Activated naive CD4-positive, alpha-beta T cell treated with anti-CD3 and anti-CD28 coated beads, Interleukin-2, amount 50 U/mL, for 16 hours (primary cell): ENCODE results near the gene STIMATE.

Source experiments
- DNase-seq: peaks from one replicate; pipeline ENCODE4 v3.0.0-alpha.2; 2020

The STIMATE gene

GRCh38 chr3:52893723-52894122, 3.6 kb downstream of the STIMATE start:
- no peak for DNase-seq

- DNase-seq: no peak
Observed at GRCh38 chr3:52892625-52893311, 4.6 kb downstream of the STIMATE start.

GRCh38 chr3:52892290-52892624, 5.1 kb downstream of the STIMATE start:
- DNase-seq: no peak

GRCh38 chr3:52891615-52892081, 5.7 kb downstream of the STIMATE start:
- DNase-seq: no peak

GRCh38 chr3:52891164-52891563, 6.2 kb downstream of the STIMATE start:
- no peak for DNase-seq

- no peak for DNase-seq
Observed at GRCh38 chr3:52890735-52891134, 6.6 kb downstream of the STIMATE start.

- DNase-seq: no peak
Observed at GRCh38 chr3:52889901-52890300, 7.4 kb downstream of the STIMATE start.

- DNase-seq: no peak
Observed at GRCh38 chr3:52887166-52887565, 10.2 kb downstream of the STIMATE start.

GRCh38 chr3:52886049-52886730, 11.2 kb downstream of the STIMATE start:
- no peak for DNase-seq

GRCh38 chr3:52882377-52882776, 15.0 kb downstream of the STIMATE start:
- no peak for DNase-seq

- no peak for DNase-seq
Observed at GRCh38 chr3:52881871-52882270, 15.5 kb downstream of the STIMATE start.

- DNase-seq: no peak
Observed at GRCh38 chr3:52880474-52880873, 16.9 kb downstream of the STIMATE start.

- DNase-seq: no peak
Observed at GRCh38 chr3:52880047-52880446, 17.3 kb downstream of the STIMATE start.

GRCh38 chr3:52879581-52879980, 17.8 kb downstream of the STIMATE start:
- no peak for DNase-seq

- no peak for DNase-seq
Observed at GRCh38 chr3:52879090-52879489, 18.3 kb downstream of the STIMATE start.

GRCh38 chr3:52877085-52877484, 20.3 kb downstream of the STIMATE start:
- no peak for DNase-seq

- no peak for DNase-seq
Observed at GRCh38 chr3:52874864-52875587, 22.3 kb downstream of the STIMATE start.

GRCh38 chr3:52874160-52874701, 23.1 kb downstream of the STIMATE start:
- no peak for DNase-seq

GRCh38 chr3:52873433-52874159, 23.8 kb downstream of the STIMATE start:
- no peak for DNase-seq

- no peak for DNase-seq
Observed at GRCh38 chr3:52872245-52872644, 25.1 kb downstream of the STIMATE start.

- no peak for DNase-seq
Observed at GRCh38 chr3:52871761-52872160, 25.6 kb downstream of the STIMATE start.

GRCh38 chr3:52870471-52870870, 26.9 kb downstream of the STIMATE start:
- DNase-seq: no peak

- DNase-seq: no peak
Observed at GRCh38 chr3:52866427-52866826, 30.9 kb downstream of the STIMATE start.
